ENCODE data around the gene DPP7. TPM values are rescaled to one million over a fixed set of nuclear protein-coding genes. Genes with fewer than 3 reads are reported as not detected.
"Not testable (repeated sequence)": the region's sequence is repeated elsewhere in the genome, so short reads cannot be mapped to it uniquely, and the experiment has no call there.

DPP7 gene
- total RNA-seq, 1 experiment from 2014 or later = 139 TPM

GRCh38 chr9:137128158-137128861 is 13.8 kb upstream of the DPP7 start:
- H3K36me3 Mint-ChIP-seq (ENCODE audit: insufficient read depth, unreplicated experiment) = peaks cover 9% of the 10 kb centered on the region
- H3K4me3 Mint-ChIP-seq (ENCODE audit: unreplicated experiment) = peak overlapping the region; percentile 77
- intact Hi-C loops (cut with micrococcal nuclease) = no loop called here
- peaks cover 18% of the 10 kb centered on the region for H3K4me1 Mint-ChIP-seq (ENCODE audit: insufficient read depth, unreplicated experiment)
- no peak for TF ChIP-seq CTCF (IDR thresholded peaks at IDR 0.05; ENCODE audit: unreplicated experiment)
- POLR2A ChIA-PET = interaction anchor here (0.6 to 3.6 kb wide), 19 partner anchors 13 to 479 kb away, joined by 3 to 30 read pairs (median 6); partner anchors contain the start of genes ANAPC2, EXD3, MAN1B1 and NDOR1
- no peaks in the 10 kb centered on the region for H3K9me3 Mint-ChIP-seq (ENCODE audit: unreplicated experiment)
- peak overlapping the region; percentile 77 for H3K27ac Mint-ChIP-seq (ENCODE audit: low read depth, unreplicated experiment)
- BruUV-seq (replicated peaks) = no TSS peak
- no peaks in the 10 kb centered on the region for H3K27me3 Mint-ChIP-seq (ENCODE audit: insufficient read depth, unreplicated experiment)
- peak; percentile 18 for DNase-seq (ENCODE audit: unreplicated experiment)
- CTCF ChIA-PET = interaction anchor here (1.2 to 2.2 kb wide), 5 partner anchors 73 to 128 kb away, joined by 3 to 9 read pairs (median 5); partner anchors contain the start of genes CYSRT1, RNF224 and TPRN

GRCh38 chr9:137127301-137128157 is 13.0 kb upstream of the DPP7 start:
- Mint-ChIP-seq H3K36me3 (ENCODE audit: insufficient read depth, unreplicated experiment) (peaks cover 9% of the 10 kb centered on the region), H3K4me1 (ENCODE audit: insufficient read depth, unreplicated experiment) (peaks cover 18% of the 10 kb centered on the region), H3K9me3 (ENCODE audit: unreplicated experiment) (no peaks in the 10 kb centered on the region), H3K27ac (ENCODE audit: low read depth, unreplicated experiment) (peak overlapping the region; percentile 77), H3K4me3 (ENCODE audit: unreplicated experiment) (peak overlapping the region; percentile 77), H3K27me3 (ENCODE audit: insufficient read depth, unreplicated experiment) (no peaks in the 10 kb centered on the region)
- no peak for TF ChIP-seq CTCF (IDR thresholded peaks at IDR 0.05; ENCODE audit: unreplicated experiment)
- no TSS peak for BruUV-seq (replicated peaks)
- no peak for DNase-seq (ENCODE audit: unreplicated experiment)
- POLR2A ChIA-PET = interaction anchor here (0.6 to 3.6 kb wide), 15 partner anchors 10 to 480 kb away, joined by 3 to 22 read pairs (median 4); partner anchors contain the start of genes ANAPC2, MAN1B1, NDOR1 and SSNA1
- CTCF ChIA-PET = interaction anchor here (0.6 to 2.2 kb wide), 7 partner anchors 73 to 361 kb away, joined by 3 to 9 read pairs (median 3); partner anchors contain the start of genes CYSRT1, RNF224 and TPRN
- intact Hi-C loops (cut with micrococcal nuclease) = no loop called here

GRCh38 chr9:137126786-137127185 is 12.3 kb upstream of the DPP7 start:
- peak overlapping the region; percentile 77 for H3K4me3 Mint-ChIP-seq (ENCODE audit: unreplicated experiment)
- no peaks in the 10 kb centered on the region for H3K27me3 Mint-ChIP-seq (ENCODE audit: insufficient read depth, unreplicated experiment)
- TF ChIP-seq CTCF (IDR thresholded peaks at IDR 0.05; ENCODE audit: unreplicated experiment) = no peak
- ChIA-PET CTCF (interaction anchor here (0.7 to 2.2 kb wide), 6 partner anchors 12 to 360 kb away, joined by 3 to 9 read pairs (median 4); partner anchors contain the start of genes RNF224 and TPRN), POLR2A (interaction anchor here (1.4 to 3.6 kb wide), 8 partner anchors 12 to 114 kb away, joined by 3 to 22 read pairs (median 6); partner anchors contain the start of genes ANAPC2, NDOR1, SSNA1 and TMEM203)
- peaks cover 24% of the 10 kb centered on the region for H3K4me1 Mint-ChIP-seq (ENCODE audit: insufficient read depth, unreplicated experiment)
- BruUV-seq (replicated peaks) = no TSS peak
- H3K27ac Mint-ChIP-seq (ENCODE audit: low read depth, unreplicated experiment) = peak overlapping the region; percentile 77
- DNase-seq (ENCODE audit: unreplicated experiment) = no peak
- intact Hi-C loops (cut with micrococcal nuclease) = no loop called here
- no peaks in the 10 kb centered on the region for H3K9me3 Mint-ChIP-seq (ENCODE audit: unreplicated experiment)
- peaks cover 9% of the 10 kb centered on the region for H3K36me3 Mint-ChIP-seq (ENCODE audit: insufficient read depth, unreplicated experiment)

GRCh38 chr9:137123952-137124462 is 9.5 kb upstream of the DPP7 start:
- H3K4me3 Mint-ChIP-seq (ENCODE audit: unreplicated experiment); BruUV-seq (replicated peaks); H3K27me3 Mint-ChIP-seq (ENCODE audit: insufficient read depth, unreplicated experiment); H3K36me3 Mint-ChIP-seq (ENCODE audit: insufficient read depth, unreplicated experiment); DNase-seq (ENCODE audit: unreplicated experiment); H3K27ac Mint-ChIP-seq (ENCODE audit: low read depth, unreplicated experiment); intact Hi-C loops (cut with micrococcal nuclease); H3K9me3 Mint-ChIP-seq (ENCODE audit: unreplicated experiment): not testable (repeated sequence)
- CTCF ChIA-PET = interaction anchor here (0.7 to 0.9 kb wide), 2 partner anchors 80 to 103 kb away, joined by 3 read pairs; no protein-coding TSS in a partner anchor
- POLR2A ChIA-PET = interaction anchor here (1.6 kb wide), 1 partner anchor 65 kb away, joined by 4 read pairs; the partner anchor contains the start of gene SSNA1
- peaks cover 24% of the 10 kb centered on the region for H3K4me1 Mint-ChIP-seq (ENCODE audit: insufficient read depth, unreplicated experiment)

All from MCF 10A (cell line).